Aorta (tissue), 5 donors: ENCODE data around the gene TGM3. TPM values are rescaled to one million over a fixed set of nuclear protein-coding genes. Genes with fewer than 3 reads are reported as not detected.
A peak's percentile ranks its signal among the peaks of the same experiment; 100 is the strongest.

Experiments
- ATAC-seq: fragments of 200-7000 bp; cut with Tn5 transposase; one replicate; pipeline ENCODE4 v1.9.1; 2022; ENCODE audit warnings: moderate library complexity; ENCODE audit not compliant: low FRiP score
- DNase-seq, 2 donors: peaks; one replicate each; pipeline ENCODE4 v3.0.0-alpha.2; 2020
- H3K27ac ChIP-seq, 2 donors: one replicate each; pipeline ENCODE4 v1.5.1; 2013; ENCODE audit warnings: low read length in 2 of 2, mild to moderate bottlenecking in 2 of 2, moderate library complexity in 2 of 2, control low read depth in 1 of 2, inconsistent platforms in 1 of 2, low read depth in 1 of 2
- H3K27me3 ChIP-seq, 2 donors: one replicate each; pipeline ENCODE4 v1.6.1; 2013; ENCODE audit warnings: control low read depth in 1 of 2, low read length in 1 of 2, mild to moderate bottlenecking in 1 of 2, moderate library complexity in 1 of 2; ENCODE audit not compliant: insufficient read depth in 2 of 2, control insufficient read depth in 1 of 2
- H3K36me3 ChIP-seq, 2 donors: one replicate each; pipeline ENCODE4 v1.6.1; 2013; ENCODE audit warnings: control low read depth in 1 of 2, low read length in 1 of 2, mild to moderate bottlenecking in 1 of 2; ENCODE audit not compliant: insufficient read depth in 2 of 2, control insufficient read depth in 1 of 2
- H3K4me1 ChIP-seq, 2 donors: one replicate each; pipeline ENCODE4 v1.6.1; 2013; ENCODE audit warnings: low read length in 2 of 2, control low read depth in 1 of 2, mild to moderate bottlenecking in 1 of 2, moderate library complexity in 1 of 2; ENCODE audit not compliant: insufficient read depth in 2 of 2, control insufficient read depth in 1 of 2
- H3K4me3 ChIP-seq, 2 donors: one replicate each; pipeline ENCODE4 v1.5.1; 2013; ENCODE audit warnings: low read length in 2 of 2, control low read depth in 1 of 2, mild to moderate bottlenecking in 1 of 2
- H3K9me3 ChIP-seq: one replicate; pipeline ENCODE4 v1.6.1; 2013; ENCODE audit warnings: mild to moderate bottlenecking, low read length; ENCODE audit not compliant: control insufficient read depth
- WGBS, 2 donors: extraction: QIAGEN DNeasy Blood & Tissue Kit; methylation state at CpG; one replicate each; pipeline ENCODE4 v1.1.7; 2013; 5-methylcytosine and 5-hydroxymethylcytosine counted together
- intact Hi-C, 2 donors: fragments of 100-400 bp; cut with DNase I; formaldehyde crosslinking; loops; one replicate each; pipeline versions ENCODE4 v1.14.2 to v1.15.0; 2022
- polyA plus RNA-seq, 2 donors: library from polyadenylated mRNA; stranded (reverse); fragments of 200-250 nt; gene quantifications; one replicate each; pipeline ENCODE4 v1.2.3, GENCODE V29; 2013
- total RNA-seq, 2 donors: library from RNA; stranded (reverse); fragmentation: NEBNext Ultra II Directional; extraction: Animal tissue kit (Norgen Biotek cat#: 25700); gene quantifications; one replicate each; pipeline ENCODE4 v1.2.1, GENCODE V29; 2021
- donor health status: healthy with polysubstance abuse.
- donor health status: Bipolar disorder and iron deficiency.
- donor health status: DM: no; HTN: no; CAD: no.
- donor health status: DM: no; HTN: no; CAD: no.
- donor health status: DM: yes; HTN: yes; CAD: no.

The TGM3 gene
- total and polyA plus RNA-seq, 4 donors: 0.72 to 0.75 TPM; not detected in 2

DNA sequence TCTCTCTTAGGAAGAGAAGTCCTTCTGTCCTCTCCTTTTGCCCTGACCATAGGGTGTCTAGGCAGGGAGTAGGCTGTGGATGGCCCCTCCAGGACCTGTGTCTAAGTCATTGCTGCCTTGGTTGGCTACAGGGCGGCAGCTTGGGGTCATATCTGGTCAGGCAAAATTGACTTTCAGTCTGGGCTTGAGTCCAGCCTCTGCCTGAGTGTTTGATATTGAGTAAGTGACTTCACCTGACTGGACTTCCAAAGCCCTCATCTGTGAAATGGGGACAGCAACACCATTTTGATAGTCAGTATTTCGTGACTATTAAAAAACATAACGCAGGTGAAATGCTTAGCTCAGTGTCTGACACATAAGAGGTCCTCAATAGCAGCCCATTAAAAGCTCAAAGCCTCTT, 4.6 kb downstream of the TGM3 start:
- Histone ChIP-seq H3K9me3 (no peaks in the 10 kb centered on the region), H3K36me3 (no peaks in the 10 kb centered on the region), H3K27ac (no peak overlapping the region), H3K4me1 (no peaks in the 10 kb centered on the region), H3K27me3 (no peaks in the 10 kb centered on the region), H3K4me3 (no peak overlapping the region)
- intact Hi-C loops: no loop called here
- 77 to 80% methylated on average over 3 of the region's 3 CpGs for WGBS, 2 donors
- ATAC-seq (no peak), DNase-seq (no peak)

DNA sequence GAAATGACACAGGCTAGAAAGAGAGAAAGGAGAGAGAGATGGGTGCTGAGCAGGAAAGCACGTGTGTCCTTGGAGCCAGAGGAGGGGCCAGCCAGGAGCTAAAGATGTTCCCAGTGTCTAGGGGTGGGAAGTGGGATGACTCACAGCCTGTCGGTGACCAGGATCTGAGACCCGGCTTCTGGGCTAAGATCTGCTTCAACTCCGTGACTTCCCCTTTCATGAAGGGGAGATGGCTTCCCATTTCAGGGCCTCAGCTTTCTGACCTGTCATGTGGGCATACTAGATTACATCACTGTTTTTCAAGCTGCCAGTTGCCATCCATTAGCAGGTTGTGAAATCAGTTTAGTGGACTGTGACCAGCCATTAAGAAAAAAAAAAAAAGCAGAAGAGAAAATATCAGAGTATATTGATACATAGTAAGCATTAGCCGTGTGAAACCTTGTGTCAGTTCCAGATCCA, 5.4 kb downstream of the TGM3 start:
- Histone ChIP-seq H3K4me3 (no peak overlapping the region), H3K9me3 (no peaks in the 10 kb centered on the region), H3K36me3 (no peaks in the 10 kb centered on the region), H3K4me1 (no peaks in the 10 kb centered on the region), H3K27ac (no peak overlapping the region), H3K27me3 (no peaks in the 10 kb centered on the region)
- WGBS, 2 donors: 60 to 65% methylated on average over 5 of the region's 5 CpGs
- intact Hi-C loops: no loop called here
- DNase-seq: peak in 1 of 2 donors; percentile 84
- ATAC-seq: peak; percentile 50

DNA sequence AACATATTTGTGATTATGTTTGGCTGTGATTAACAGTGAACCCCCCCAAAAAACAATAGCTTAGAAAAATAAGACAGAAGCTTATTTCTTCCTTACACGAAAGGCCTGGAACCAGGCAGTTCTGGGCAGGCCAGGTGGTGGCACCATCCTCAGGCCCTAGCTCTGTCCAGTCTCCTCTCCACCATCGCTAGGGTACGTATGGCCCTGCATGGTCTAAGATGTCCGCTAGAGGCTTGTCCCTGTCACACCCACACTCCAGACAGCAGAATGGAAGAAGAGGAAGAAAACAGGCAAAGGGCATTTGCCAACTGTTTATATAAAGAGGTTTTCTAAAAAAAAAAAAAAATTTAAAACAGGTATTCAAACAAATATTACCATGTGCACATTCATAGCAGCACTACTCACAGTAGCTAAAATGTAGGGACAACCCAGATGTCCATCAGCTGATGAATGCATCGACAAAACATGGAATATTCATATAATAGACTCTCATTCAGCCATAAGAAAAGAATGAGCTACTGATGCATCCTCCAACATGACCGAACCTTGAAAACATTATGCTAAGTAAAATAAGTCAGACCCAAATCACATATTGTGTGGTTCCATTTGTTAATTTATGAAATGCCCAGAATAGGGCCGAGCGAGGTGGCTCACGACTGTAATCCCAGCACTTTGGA, 6.7 kb downstream of the TGM3 start:
- H3K27me3 ChIP-seq: no peaks in the 10 kb centered on the region
- no peak for ATAC-seq
- no peaks in the 10 kb centered on the region for H3K9me3 ChIP-seq
- intact Hi-C loops: no loop called here
- H3K4me1 ChIP-seq: no peaks in the 10 kb centered on the region
- no peaks in the 10 kb centered on the region for H3K36me3 ChIP-seq
- no peak for DNase-seq
- WGBS, 2 donors: 64 to 65% methylated on average over 9 of the region's 9 CpGs
- no peak overlapping the region for H3K4me3 ChIP-seq
- H3K27ac ChIP-seq: no peak overlapping the region

DNA sequence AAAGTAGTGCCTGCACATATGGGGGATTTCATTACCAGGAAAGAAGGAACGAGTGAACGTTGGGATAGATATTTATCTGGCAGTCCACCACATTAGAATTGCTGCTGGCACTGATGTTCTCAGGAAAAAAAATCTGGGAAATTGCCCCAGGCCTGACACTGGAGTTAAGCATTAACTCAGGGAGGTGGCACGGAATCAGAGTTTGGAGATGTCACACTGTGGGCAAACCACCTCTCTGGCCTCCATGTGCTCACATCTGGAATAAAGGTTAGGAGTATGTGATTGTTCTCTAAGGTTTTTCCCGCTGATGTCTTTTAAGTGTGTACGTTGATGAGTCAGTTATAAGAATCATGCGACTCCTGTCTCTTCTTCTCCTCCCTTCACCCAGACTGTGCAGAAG, 7.9 kb downstream of the TGM3 start:
- no peaks in the 10 kb centered on the region for H3K4me1 ChIP-seq
- DNase-seq: no peak
- WGBS, 2 donors: 52 to 55% methylated on average over 6 of the region's 6 CpGs
- H3K4me3 ChIP-seq: no peak overlapping the region
- no peaks in the 10 kb centered on the region for H3K9me3 ChIP-seq
- intact Hi-C loops: no loop called here
- H3K27me3 ChIP-seq: no peaks in the 10 kb centered on the region
- no peaks in the 10 kb centered on the region for H3K36me3 ChIP-seq
- ATAC-seq: no peak
- H3K27ac ChIP-seq: no peak overlapping the region

DNA sequence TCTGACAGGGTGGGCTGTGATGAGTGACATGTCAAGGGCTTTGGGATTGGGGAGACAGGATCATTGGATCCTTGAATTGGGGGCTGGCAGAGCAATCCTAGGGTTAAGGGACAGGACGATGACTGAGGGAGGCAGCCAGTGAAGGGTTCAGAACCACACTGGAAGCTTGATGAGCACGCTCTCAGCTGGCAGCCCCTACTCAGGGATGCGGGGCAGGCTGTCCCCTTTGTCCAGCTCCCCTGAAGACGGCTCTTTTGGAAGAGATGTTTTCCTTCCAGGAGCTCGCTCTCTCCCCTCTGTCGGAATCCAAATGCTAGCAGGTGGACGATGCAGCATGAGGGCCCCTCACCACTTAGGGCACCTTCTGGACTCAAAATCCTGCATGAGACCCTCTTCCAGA, 8.4 kb downstream of the TGM3 start:
- no peak for ATAC-seq
- intact Hi-C loops: no loop called here
- Histone ChIP-seq H3K9me3 (no peaks in the 10 kb centered on the region), H3K4me1 (no peaks in the 10 kb centered on the region), H3K27ac (no peak overlapping the region), H3K27me3 (no peaks in the 10 kb centered on the region), H3K4me3 (no peak overlapping the region), H3K36me3 (no peaks in the 10 kb centered on the region)
- 61 to 65% methylated on average over 7 of the region's 7 CpGs for WGBS, 2 donors
- no peak for DNase-seq

DNA sequence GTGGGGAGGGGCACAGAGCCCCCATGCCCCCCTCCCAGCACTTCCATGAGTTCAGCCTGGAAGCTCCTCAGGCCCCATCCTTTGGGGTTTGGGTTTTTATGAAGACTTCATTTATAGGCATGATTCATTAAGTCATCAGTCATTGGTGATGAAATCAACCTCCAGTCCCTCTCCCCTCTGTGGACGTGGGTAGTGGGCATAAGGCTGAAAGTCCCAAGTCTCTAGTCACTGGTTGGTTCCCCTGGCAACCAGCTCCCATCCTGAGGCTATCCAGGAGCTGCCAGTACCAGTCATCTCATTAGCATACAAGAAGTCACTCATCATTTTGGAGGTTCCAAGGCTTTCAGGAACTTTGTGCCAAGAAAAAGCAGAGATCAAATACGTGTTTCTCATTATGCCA, 9.2 kb downstream of the TGM3 start:
- Histone ChIP-seq H3K36me3 (no peaks in the 10 kb centered on the region), H3K4me1 (no peaks in the 10 kb centered on the region), H3K4me3 (no peak overlapping the region), H3K27ac (no peak overlapping the region), H3K27me3 (no peaks in the 10 kb centered on the region), H3K9me3 (no peaks in the 10 kb centered on the region)
- intact Hi-C loops: no loop called here
- 2 to 7% methylated on average over 2 of the region's 2 CpGs for WGBS, 2 donors
- no peak for ATAC-seq
- no peak for DNase-seq

DNA sequence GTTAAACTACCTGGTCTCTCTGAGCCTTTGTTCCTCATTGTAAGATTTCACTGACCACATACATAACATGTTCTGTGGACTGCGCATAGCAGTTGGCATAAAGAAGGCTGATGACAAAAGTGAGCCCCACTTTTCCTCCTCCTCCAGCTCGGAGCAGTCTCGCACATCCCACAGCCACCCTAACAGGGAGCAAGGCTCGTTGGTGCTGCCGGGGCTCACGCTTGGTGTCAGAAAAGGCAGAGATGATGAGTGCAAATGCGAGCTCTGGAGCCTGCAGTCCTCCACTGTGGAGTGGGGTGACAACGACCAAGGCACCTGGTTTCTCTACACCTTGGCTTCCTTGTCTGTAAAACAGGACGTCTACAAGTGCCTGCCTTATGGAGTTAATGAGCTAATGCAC, 9.7 kb downstream of the TGM3 start:
- no peak for ATAC-seq
- intact Hi-C loops: no loop called here
- 59 to 67% methylated on average over 9 of the region's 9 CpGs for WGBS, 2 donors
- Histone ChIP-seq H3K27me3 (no peaks in the 10 kb centered on the region), H3K27ac (no peak overlapping the region), H3K9me3 (no peaks in the 10 kb centered on the region), H3K36me3 (no peaks in the 10 kb centered on the region), H3K4me1 (no peaks in the 10 kb centered on the region), H3K4me3 (no peak overlapping the region)
- DNase-seq: no peak

DNA sequence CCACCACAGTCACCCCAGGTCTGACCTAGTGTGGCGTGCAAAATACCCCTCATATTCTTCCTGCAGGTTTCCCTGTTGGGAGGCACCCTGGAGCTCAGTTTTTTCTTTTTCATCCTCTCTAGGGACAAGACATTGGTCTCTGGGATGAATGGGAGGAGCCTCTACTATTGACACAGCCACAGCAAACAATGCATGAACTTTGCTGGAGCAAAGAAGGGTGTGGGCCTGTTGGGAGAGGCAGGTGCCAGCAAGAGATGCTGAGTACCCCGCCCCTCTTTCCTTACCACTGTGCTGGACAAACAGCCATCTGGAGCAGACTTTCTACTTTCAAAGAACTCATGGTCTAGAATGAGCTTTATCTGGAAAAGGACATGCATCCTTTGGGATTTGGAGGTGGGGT, 10.1 kb downstream of the TGM3 start:
- H3K4me1 ChIP-seq: no peaks in the 10 kb centered on the region
- H3K9me3 ChIP-seq: no peaks in the 10 kb centered on the region
- no peak overlapping the region for H3K27ac ChIP-seq
- WGBS, 2 donors: 72% methylated on average over 2 of the region's 2 CpGs
- intact Hi-C loops: no loop called here
- no peaks in the 10 kb centered on the region for H3K36me3 ChIP-seq
- no peak overlapping the region for H3K4me3 ChIP-seq
- H3K27me3 ChIP-seq: no peaks in the 10 kb centered on the region
- no peak for ATAC-seq
- no peak for DNase-seq

DNA sequence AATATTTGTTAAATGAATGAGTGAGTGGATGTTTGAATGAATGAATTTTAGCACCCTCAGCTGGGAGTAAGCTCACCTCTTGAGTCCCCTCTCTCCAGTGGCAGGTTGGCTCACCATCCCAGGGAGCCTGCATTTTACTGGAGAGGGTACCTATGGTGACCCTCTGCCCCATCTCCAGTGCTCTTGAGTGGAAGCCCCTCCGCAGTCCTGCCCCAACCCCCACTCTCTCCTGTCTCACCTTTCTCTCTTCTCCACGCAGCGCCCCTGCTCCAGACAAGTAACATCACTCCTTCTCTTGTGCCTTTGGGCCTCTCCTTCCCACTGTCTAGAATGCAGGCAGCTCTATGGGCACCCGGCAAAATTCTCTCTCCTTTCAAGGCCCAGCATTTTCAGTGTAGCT, 11.3 kb downstream of the TGM3 start:
- intact Hi-C loops: no loop called here
- ATAC-seq (no peak), DNase-seq (no peak)
- no peak overlapping the region for H3K27ac ChIP-seq
- no peaks in the 10 kb centered on the region for H3K27me3 ChIP-seq
- WGBS, 2 donors: 82 to 86% methylated on average over 3 to 4 of the region's 4 CpGs
- H3K36me3 ChIP-seq: no peaks in the 10 kb centered on the region
- H3K4me3 ChIP-seq: no peak overlapping the region
- H3K9me3 ChIP-seq: no peaks in the 10 kb centered on the region
- H3K4me1 ChIP-seq: no peaks in the 10 kb centered on the region
